PC-9 (cell line): Measurements from ENCODE around the gene TMEM217.

Source experiments
- EZH2 ChIP-seq: fragments of 200-600 bp; sonication (generic); IDR thresholded peaks from 2 replicates; pipeline ENCODE4 v1.8.0; 2017; ENCODE audit warnings: antibody characterized with exemption, low read depth
- TF ChIP-seq, protein P1 (sequence below): fragments of 200-600 bp; sonication (generic); conservative IDR thresholded peaks from 2 replicates; pipeline ENCODE4 v1.6.1; 2017; ENCODE audit warnings: mixed run types, antibody characterized with exemption, mild to moderate bottlenecking, moderate library complexity

GRCh38 chr6:37230104-37230503, 27.8 kb downstream of the TMEM217 start:
- TF ChIP-seq, protein P1, sequence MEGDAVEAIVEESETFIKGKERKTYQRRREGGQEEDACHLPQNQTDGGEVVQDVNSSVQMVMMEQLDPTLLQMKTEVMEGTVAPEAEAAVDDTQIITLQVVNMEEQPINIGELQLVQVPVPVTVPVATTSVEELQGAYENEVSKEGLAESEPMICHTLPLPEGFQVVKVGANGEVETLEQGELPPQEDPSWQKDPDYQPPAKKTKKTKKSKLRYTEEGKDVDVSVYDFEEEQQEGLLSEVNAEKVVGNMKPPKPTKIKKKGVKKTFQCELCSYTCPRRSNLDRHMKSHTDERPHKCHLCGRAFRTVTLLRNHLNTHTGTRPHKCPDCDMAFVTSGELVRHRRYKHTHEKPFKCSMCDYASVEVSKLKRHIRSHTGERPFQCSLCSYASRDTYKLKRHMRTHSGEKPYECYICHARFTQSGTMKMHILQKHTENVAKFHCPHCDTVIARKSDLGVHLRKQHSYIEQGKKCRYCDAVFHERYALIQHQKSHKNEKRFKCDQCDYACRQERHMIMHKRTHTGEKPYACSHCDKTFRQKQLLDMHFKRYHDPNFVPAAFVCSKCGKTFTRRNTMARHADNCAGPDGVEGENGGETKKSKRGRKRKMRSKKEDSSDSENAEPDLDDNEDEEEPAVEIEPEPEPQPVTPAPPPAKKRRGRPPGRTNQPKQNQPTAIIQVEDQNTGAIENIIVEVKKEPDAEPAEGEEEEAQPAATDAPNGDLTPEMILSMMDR, result no peak
- TF ChIP-seq EZH2, result no peak
